NB4 (cell line): Measurements from ENCODE around the gene ZNF583.

Source experiments
- CTCF ChIP-seq: IDR thresholded peaks from one replicate; pipeline ENCODE4 v1.5.1; 2012; ENCODE audit warnings: low read depth, low read length
- MAX ChIP-seq: IDR thresholded peaks from 2 replicates; pipeline ENCODE4 v1.6.1; 2011; ENCODE audit warnings: low read depth, low read length
- MYC ChIP-seq: IDR thresholded peaks from 2 replicates; pipeline ENCODE4 v1.6.1; 2011; ENCODE audit warnings: low read depth, low read length
- POLR2A ChIP-seq: IDR thresholded peaks from 2 replicates; pipeline ENCODE4 v1.6.1; 2011; ENCODE audit warnings: mild to moderate bottlenecking; ENCODE audit not compliant: insufficient read length; ENCODE audit errors: extremely low read depth

GRCh38 chr19:56383826-56384605 is 20.1 kb upstream of the ZNF583 start:
- TF ChIP-seq CTCF (no peak), POLR2A (no peak), MAX (no peak), MYC (no peak)
